Suppressor macrophage (primary cell): ENCODE measurements around the gene HDDC3.

Experiments
- DNase-seq, 4 experiments: peaks; one replicate each; pipeline ENCODE4 v3.0.0-alpha.2; 2020 to 2022
- total RNA-seq, 17 experiments: gene quantifications; one replicate each; lab custom pipeline; 2026; ENCODE audit warnings: mixed read lengths in 6 of 17, inconsistent platforms in 3 of 17; lab: John Stamatoyannopoulos, UW

HDDC3 gene
- total RNA-seq = 2.7 to 18.6 (median 10.3) reads per million in 17 experiments

DNA sequence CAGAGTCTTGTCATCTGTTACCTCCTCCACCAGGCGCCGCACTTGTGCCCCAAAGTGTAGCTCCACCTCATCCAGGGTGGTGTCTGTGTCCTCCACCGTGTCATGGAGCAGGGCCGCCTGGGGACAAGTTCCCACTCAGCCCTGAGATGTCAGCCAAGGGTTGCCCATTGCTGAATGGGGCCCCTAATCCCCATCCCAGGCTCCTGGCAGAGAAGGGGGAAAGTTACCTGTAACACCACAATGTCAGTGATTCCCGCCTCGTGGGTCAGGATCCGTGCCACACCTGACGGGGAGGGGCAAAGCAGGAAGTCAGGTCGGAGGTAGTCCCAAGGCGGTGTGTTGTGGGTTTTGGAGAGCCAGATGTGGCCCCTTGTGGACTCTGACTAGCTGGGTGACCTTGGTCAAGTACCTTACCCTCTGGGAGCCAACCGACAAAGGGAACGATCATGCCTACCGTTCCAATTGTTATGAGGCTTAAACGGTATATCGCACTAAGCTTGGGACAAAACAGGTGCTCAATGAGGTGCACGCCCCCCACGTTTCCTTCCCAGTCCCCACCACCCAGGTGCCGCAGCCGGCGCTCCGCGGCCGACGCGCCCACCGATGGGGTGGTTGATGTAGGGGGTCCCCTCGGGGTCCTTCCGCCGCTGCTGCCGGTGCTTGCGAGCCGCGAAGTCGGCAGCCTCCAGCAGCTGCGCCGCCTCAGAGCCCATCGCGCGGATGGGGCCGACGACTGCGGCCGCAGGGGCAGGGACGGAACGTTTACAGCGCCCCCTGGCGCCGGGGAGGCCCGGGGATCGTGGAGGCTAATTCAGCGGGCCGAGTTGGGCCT is at the start of gene HDDC3:
TSS of gene HDDC3 (minus strand) at position 722 of the 832 bp plus-strand sequence. CDS start at position 713, 9 bp downstream.
- DNase-seq = peak; percentile 91 to 97 (median 96)

- peak in 3 of 4 experiments; percentile 4 to 46 (median 43) for DNase-seq
Observed at GRCh38 chr15:90982135-90982534, 49.8 kb upstream of the HDDC3 start.

DNA sequence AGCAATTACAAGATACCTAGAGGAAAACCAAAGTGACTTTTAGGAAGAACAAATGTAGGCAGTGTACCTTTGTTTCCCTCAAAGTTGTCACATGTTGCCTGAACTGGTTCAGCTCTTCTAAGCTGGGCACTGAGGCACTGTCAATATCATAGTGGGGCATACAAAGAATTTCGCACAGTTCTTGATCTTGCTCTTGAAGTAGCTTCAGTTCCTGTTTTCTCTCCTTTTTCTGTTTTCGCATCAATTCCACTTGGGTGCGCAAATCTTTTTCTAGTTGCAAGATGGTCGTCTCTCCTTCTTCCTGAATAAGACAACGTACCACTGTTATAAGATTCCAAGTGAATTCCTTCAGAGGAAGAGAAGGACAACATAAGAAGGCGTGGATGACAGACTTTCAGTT is 49.3 kb upstream of the HDDC3 start:
- DNase-seq = peak in 1 of 4 experiments; percentile 16

DNA sequence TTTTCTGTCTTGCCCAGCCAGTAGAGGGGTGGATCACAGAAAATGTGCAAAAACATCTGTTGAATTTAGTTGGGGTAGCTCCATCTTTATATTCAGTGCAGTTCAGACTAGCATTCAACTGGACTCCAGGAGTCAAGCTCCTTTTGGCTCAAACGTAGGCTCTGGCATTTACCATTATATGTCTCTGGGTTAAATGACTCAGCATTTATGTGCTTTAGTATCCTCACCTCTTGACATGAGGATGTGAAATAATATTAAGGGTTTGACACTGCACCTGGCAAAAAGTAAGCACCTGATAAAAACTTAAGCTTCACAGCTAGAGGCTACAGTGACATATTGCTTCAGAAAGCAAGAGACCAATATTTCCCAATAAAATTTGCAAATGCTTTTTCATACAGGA is 47.2 kb upstream of the HDDC3 start:
- DNase-seq = no peak

- no peak for DNase-seq
Observed at GRCh38 chr15:90974216-90974615, 41.9 kb upstream of the HDDC3 start.

DNA sequence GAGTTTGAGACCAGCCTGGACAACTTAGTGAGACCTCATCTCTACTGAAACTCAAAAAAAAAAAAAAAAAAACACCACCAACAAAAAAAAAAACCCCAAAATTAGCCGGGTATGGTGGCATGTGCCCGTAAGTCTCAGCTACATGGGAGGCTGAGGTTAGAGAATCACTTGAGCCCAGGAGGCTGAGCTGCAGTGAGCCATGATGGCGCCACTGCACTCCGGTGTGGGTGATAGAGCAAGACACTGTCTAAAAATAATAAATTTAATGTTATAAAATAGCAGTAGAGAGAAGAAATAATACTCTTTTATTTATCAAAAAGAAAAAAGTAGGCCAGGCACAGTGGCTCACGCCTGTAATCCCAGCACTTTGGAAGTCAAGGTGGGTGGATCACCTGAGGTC is 39.8 kb upstream of the HDDC3 start:
- no peak for DNase-seq

- no peak for DNase-seq
Observed at GRCh38 chr15:90970274-90970673, 37.9 kb upstream of the HDDC3 start.

DNA sequence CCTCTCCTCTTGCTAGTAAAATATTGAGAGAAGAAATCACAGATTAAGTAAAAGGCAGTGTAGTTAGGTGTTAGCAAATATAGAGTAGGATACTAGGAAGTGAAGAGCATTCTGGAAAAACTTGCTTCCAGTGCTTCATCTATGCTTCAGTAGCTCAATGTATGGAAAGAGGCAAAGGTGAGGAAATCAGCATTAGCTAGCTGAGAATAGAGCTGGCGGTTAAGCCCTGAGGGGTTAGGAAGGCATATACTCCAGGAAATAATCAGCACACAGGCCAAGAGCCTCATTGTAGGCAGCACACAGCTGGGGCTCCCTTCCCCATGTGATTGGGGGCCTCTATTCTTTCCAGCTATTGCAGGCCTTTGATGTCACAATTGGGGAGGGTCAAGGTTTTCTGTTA is 36.1 kb upstream of the HDDC3 start:
- no peak for DNase-seq

DNA sequence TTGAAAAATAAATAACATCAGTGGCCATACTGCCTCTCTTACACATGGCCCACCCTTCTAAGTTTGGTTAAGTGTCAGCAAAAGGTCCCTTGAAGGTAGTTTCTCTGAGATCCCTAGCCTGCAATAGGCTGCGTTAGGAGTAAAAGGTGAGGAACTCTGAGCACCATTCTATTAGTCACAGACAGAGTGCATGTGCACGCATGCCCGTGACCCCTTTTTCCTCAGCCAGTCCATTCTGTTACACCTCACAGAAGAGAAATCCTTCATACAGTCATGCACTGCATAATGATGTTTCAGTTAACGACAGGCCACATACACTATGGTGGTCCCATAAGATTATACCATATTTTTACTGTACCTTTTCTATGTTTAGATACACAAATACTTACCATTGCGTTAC is 34.9 kb upstream of the HDDC3 start:
- no peak for DNase-seq

DNA sequence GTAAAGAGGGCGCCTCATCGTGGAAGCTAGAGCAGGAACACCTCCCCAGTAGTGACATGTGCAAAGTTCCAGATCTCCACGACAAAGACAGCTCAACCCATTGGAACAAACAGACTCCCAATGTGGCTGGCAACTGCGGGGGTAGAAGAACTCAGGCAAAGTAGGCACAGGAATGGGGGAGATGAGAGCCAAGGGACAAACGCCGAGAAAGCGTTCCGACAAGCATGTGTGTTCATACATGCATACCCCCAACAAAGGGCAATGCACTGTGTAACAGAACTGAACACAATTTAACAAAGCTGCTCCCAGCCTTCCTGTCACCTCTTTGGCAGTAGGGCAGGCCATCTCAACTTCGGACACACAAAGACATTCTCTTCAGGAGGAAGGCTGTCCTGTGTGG is 33.9 kb upstream of the HDDC3 start:
- DNase-seq = no peak

- no peak for DNase-seq
Observed at GRCh38 chr15:90962021-90962420, 29.7 kb upstream of the HDDC3 start.

DNA sequence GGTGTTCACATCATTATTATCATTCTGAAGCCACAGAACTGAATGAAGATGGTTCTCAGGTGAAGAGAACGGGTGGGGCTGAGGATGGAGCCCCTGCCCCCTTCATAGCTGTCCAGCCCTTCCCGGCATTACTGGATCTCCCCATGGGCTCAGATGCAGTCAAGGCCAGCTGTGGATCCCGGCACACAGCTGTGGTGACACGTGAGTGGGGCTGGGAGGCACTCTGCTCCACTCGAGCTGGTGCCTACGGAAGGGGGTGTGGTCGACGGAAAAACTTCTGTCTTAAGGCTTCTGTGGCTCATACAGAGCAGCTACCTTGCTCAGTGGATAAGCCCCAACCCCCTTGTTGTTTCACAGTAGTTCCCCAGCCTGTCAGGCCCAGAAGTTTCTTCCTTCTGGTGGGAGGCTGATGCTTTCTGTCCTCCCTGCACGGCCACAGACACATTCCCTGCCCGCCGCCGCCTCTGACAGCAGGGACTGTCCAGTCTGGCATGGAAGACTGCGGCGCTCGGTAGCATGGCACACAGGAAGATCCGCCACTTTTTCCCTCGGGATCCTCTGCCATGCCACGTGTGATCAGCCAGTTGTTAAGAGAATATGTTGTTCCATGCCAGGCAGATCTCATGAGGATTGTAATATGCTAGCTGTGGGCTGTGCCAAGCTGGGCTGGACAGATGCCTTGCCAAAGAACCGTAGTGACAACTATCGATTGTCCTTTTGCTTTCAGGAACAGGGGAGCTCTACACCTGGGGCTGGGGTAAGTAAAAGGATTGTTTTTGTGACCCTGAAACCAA is 28.1 kb upstream of the HDDC3 start:
- DNase-seq = no peak

DNA sequence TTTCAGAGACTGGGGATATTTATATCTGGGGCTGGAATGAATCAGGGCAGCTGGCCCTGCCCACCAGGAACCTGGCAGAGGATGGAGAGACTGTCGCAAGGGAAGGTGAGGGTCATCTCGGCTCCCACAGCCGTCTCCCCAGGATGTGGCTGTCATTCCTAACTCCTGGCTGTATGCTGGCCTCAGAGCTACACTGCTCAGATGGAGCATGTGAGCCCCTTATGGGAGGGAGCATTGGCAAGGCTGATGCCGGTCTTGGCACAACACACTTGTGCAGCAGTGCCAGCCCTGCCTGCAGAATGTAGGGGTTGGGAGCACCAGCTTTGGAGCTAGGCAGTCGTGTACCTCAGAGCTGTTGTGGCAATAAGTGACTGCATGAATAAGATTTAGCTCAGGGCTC is 27.5 kb upstream of the HDDC3 start:
- no peak for DNase-seq

DNA sequence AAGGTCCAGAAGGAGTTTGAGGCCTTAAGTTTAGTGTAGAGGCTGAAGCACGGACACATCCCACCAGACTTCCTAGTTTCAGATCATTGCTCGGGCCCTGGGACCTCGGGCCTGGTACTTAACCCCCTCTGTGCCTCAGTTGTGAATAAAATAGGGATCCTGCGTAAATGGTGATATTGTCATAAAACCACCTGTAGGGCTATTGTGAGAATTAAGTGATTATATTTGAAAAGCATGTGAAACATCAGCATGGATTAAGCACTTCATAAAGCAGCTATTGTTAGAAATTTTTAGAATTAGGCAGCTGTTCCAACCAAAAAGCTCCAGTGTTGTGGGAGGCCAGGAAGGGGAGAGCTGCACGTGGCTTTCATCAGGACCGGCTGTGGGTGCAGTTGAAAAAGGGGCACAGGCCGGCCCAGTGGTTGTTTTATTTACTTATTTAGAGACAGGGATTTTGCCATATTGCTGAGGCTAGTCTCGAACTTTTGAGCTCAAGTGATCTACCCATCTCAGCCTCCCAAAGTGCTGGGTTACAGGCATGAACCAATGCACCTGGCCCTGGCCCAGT is 26.8 kb upstream of the HDDC3 start:
- DNase-seq = no peak

DNA sequence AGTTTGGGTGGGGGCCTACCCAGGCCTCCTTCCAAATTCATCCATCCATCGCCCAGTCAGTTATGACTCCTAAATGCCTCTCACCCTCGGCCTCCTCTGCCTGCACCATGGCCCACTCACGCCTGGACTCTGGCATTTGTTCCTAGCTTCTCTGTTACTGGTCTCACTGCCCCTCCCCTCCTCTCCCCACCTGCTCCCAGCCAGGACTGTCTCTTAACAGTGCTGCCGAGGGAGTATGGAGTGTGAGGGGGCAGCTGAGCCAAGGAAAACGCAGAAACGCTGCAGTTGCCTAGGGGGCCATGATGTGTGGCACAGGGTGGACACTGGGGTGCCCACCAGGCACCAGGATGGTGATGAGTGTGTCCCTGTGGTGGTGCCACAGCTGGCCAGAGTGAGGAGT is 25.4 kb upstream of the HDDC3 start:
- no peak for DNase-seq

DNA sequence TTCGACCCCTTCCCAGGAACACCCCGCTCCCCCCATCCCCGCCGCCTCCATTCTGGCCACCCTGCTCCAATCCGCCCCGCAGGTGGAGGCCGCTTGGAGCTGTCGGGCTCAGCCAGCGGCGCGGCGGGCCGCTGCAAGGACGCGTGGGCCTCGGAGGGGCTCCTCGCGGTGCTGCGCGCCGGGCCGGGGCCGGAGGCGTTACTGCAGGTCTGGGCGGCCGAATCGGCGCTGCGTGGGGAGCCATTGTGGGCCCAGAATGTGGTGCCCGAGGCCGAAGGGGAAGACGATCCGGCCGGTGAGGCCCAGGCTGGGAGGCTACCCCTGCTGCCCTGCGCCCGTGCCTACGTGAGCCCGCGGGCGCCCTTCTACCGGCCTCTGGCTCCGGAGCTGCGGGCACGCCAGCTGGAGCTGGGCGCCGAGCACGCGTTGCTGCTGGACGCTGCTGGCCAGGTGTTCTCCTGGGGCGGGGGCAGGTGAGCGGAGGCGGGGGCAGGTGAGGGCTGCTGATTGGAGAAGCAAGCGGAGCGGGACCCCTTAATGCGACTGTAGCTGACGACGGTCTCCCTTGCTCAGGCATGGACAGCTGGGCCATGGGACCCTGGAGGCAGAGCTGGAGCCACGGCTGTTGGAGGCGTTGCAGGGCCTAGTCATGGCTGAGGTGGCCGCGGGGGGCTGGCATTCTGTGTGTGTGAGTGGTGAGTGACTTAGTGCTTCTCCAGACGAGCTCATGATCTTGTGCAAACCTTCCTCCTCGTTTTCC is 24.9 kb upstream of the HDDC3 start:
- DNase-seq = peak in 2 of 4 experiments; percentile 7 to 39

DNA sequence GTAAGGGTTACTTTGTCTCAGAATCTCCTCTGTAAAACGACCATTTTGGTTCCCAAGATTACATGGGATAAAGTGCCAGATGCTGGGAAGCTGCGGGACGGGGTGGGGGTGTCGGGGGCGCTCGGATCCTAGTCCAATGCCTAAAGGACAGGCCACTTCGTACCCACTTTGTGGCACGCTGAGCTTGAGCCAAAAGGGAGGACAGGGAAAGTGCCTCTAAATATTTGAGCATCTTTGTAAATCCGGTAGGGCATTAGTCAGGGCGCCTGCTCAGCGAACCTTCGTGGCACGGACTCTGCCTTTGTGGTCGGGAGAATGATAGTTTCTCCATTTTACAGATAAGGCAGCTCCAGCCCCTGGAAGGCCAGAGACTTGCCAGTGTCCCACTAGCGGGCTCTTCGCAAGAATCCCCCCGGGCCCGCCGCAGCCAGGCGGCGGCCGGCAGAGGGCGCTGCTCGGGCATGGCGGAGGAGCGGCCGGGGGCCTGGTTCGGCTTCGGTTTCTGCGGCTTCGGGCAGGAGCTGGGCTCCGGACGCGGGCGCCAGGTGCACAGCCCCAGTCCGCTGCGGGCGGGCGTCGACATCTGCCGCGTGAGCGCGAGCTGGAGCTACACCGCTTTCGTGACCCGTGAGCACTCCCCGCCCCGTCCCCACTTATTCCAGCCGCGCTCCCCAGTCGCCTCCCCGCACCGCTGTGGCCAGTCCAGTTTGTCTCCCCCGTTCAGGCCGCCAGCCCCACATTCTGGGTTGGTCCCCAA is 24.1 kb upstream of the HDDC3 start:
- peak; percentile 62 to 88 (median 74) for DNase-seq

DNA sequence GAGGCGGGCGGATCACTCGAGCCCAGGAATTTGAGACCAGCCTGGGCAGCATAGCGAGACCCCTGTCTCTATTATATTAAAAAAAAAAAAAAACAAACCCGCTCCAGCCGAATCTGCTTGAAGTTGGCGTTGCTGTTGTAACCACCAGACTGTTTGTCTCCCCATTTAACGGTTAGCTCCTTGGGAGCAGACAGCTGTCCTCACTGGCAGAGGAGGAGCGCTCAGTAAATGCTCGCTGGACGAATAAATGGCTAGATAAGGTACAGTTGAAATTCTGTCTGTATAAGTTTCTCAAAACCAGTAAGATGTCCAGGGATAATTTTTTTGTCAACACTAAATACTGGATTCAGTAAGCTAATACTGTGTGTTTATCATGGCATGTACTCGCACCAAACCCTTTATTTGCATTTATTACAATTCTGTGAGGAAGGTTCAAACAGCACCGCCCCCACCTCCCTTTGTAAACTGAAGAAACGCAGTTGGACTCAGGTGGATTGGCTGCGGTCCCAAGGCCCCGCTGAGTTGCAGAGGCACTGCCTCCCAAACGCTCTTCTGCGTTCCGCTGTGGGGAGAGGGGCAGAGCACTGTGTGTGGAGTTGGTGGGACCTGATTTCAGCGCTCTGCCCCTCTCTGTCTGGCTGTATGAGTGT is 23.4 kb upstream of the HDDC3 start:
- DNase-seq = no peak

- DNase-seq = peak; percentile 96 to 99 (median 98)
Observed at GRCh38 chr15:90954712-90955623, 22.6 kb upstream of the HDDC3 start, which contains the start of gene RCCD1. RCCD1 (plus strand) TSS chr15:90954884; CDS start chr15:90956735, 1,851 bp downstream.
